GM19397 (cell line): ENCODE measurements around the gene IQCH.
"Not testable (repeated sequence)": the region's sequence is repeated elsewhere in the genome, so short reads cannot be mapped to it uniquely, and the experiment has no call there.

Source experiments
- ATAC-seq: cut with Tn5 transposase; IDR thresholded peaks from one replicate; pipeline ENCODE4 v1.9.1; 2021; ENCODE audit warnings: mild to moderate bottlenecking, moderate library complexity; ENCODE audit not compliant: unreplicated experiment

IQCH gene

DNA sequence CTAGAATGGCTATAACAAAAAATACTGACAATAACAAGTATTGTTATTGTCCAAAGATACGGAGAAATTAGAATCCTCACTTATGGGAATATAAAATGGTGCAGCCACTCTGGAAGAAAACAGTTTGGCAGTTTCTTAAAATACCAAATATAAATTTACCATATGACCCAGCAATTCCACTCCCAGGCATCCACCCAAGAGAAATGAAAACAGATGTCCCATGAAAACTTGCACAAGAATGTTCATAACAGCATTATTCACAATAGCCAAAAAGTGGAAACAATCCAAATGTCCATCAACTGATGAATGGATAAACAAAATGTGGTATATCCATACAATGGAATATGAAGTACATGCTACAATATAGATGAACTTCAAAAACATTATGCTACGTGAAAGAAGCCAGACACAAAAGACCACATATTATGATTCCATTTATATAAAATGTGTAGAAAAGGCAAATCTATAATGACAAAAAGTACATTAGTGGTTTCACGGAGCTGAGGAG lies 9.6 kb upstream of the IQCH start:
- no peak for ATAC-seq

DNA sequence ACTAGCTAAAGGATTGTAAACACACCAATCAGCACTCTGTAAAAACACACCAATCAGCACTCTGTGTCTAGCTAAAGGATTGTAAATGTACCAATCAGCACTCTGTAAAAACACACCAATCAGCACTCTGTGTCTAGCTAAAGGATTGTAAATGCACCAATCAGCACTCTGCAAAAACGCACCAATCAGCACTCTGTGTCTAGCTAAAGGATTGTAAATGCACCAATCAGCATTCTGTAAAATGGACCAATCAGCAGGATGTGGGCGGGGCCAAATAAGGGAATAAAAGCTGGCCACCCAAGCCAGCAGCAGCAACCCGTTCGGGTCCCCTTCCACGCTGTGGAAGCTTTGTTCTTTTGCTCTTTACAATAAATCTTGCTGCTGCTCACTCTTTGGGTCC lies 8.0 kb upstream of the IQCH start:
- ATAC-seq = not testable (repeated sequence)

DNA sequence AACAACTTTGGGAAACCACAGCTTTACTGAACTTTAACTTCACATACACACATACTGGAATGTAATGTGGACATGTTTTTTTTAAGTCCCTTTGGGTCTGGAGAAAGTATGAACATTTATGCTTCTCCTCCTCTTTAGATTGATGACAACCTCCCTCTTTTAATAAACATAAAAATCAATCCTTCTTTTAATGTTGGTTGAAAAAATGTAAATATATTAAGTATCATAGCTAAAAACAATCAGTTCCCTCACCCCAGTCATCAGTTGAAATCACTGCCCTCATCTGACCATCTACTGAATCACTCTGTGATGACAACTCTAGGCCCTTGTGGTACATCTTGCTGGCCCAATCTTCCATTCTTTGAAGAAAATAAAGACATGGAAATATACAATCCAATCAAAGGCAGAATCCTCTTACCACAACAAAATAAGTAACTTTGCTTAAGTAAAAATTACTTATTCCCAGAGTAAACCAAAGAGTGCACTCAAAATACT lies 6.5 kb upstream of the IQCH start:
- ATAC-seq = no peak

DNA sequence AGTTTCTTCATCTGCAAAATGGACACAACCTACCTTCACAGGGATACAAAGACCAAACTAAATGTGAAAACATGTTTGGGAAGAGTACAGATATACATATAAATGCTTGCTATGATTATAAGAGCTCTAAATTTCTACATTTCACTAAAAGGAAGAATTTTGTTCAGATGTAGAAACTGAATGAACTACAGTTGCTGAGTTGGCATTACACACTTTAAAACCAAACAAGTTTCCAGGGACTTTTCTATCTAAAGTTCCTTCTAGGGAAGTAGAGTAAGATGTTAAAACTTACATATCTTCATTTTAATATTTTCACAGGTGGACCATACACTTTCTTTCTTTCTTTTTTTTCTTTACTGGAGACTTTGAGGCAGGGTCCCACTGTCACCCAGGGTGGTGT lies 4.8 kb upstream of the IQCH start:
- ATAC-seq = no peak

DNA sequence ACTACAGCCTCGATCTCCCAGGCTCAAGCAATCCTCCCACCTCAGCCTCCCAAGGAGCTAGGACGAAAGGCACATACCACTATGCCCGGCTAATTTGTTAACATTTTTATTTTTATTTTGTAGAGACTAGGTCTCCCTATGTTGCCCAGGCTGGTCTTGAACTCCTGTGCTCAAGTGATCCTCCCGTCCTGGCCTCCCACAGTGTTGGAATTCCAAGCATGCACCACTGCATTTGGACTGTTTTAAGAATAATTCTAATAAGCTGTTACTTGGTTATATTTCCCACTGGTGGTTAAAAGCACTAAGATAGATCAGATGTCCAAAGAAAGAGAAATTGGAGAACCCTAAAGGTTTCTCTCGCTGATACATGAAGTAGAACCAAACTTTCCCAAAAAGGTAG lies 3.3 kb upstream of the IQCH start:
- no peak for ATAC-seq

DNA sequence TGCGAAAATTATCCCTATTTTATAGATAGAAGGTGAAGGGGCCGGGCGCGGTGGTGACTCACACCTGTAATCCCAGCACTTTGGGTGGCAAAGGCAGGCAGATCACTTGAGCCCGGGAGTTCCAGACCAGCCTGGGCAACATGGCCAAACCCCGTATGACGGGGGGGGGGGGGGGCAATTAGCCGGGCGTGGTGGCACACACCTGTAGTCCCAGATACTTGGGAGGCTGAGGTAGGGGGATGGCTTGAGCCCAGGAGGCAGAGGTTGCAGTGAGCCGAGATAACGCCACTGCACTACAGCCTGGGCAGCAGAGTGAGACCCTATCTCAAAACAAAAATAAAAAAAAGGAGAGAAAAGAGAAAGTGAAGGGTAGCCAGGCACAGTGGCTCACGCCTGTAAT lies 1.5 kb upstream of the IQCH start:
- no peak for ATAC-seq

DNA sequence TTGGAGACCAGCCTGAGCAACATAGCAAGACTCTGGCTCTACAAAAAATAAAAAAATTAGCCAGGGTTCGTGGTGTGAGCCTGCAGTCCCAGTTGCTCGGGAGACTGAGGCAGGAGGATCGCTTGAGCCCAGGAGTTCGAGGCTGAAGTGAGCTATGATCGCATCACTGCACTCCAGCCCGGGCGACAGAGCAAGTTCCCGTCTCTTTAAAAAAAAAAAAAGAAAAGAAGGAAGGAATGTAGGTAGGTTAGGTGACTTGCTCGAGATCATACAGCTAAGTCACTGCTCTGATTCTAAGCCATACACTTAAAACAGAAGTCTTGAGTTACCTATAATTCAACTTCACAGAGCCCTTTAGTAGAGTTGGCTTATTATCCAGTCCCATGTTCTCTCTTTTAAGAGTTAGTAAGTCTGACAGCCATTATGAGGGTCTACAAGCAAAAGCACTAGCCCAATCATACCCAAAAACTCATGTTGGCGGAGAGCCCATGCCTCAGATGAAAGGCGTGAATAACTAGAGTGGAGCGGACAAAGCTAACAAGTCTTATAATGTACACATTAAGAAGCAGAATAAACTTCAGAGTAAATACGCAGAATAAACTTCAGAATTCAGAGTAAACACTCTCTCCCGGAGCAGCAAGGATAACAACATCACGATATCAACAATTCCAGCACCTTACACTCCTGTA lies 893 bp upstream of the IQCH start:
- ATAC-seq = no peak

DNA sequence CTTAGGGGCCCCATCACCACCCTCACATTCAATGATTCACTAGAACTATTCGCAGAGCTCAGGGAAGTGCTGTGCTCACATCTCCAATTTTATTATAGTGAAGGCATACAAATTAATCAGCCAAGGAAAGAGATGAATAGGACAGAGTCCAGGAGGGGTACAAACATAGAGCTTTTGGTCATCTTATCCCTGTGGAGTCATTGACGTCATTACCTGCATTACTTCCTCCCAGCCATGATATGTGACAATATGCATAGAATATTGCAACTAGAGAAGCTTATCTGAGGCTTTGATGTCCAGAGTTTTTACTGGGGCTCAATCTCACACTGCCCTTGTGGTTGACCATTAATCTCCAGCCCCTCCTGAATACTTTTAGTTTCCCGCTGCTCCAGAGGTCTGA lies 1.5 kb downstream of the IQCH start:
- no peak for ATAC-seq

DNA sequence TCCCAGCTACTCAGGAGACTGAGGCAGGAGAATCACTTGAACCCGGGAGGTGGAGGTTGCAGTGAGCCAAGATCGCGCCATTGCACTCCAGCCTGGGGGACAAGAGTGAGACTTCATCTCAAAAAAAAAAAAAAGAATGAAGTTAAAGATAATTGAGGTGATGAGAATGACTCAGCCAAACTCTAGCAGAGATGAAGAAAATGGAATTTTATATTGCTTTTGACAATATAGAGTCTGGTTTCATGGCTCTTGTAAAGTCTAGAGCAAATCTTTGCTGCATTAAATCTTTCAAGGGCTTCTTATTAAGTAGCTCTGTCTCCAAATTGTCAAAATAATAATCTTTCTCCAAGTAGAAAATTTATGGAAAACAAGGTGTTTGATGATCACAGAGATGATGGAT lies 3.8 kb downstream of the IQCH start:
- ATAC-seq = not testable (repeated sequence)

DNA sequence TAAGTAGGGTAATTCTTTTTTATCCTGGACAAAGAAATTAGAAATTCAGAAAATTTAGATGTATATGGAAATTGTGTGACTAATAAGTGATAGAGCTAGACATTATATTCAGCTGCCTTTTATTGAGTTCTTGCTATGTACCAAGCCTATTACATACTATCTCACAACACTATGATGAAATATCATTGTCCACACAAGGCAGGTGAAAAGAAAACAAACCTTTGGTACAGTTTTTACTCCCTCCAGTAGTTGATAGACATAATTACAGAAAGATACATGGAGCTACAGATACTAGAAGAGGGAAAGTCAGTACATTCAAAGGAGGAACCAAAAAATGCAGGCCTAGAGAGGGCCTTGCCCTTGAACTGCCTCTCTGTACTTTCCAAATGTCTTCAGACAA lies 4.8 kb downstream of the IQCH start:
- ATAC-seq = no peak

DNA sequence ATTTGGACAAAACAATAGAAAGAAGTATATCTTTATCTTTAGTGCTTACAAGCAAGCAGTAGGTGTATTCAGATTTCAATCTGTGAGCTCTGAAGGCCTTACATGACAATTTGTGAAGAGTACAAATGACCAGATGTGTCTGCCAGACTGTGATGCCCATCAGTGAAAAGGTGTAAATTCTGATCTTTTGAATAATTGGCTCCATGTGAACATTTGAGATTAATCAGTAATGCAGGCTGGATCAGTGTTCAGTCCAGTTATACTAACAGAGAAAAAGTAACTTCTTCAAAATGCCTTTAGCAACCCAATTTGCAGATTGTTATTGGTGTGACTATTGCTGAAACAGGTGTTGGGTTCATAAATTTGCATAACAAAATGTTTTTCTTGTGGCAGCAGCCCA lies 5.2 kb downstream of the IQCH start:
- ATAC-seq = no peak

DNA sequence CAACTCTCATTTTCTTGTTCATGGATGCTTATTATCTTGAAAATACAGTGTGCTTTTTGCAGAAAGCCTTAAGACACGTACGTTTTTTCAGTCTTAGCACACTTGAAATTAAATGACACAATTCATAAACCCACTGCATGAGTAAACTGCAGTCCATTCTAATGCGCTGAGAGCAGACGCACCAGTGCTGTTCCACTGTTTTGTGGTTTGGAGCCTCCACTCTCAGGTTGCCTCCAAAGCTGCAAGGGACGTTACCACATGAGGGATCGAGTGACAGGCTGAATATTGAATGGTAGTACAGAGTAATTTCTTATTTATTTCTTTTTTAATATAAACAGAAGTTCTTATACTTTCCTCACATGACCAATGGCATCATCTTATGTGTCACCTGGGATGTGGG lies 12.3 kb downstream of the IQCH start:
- no peak for ATAC-seq

DNA sequence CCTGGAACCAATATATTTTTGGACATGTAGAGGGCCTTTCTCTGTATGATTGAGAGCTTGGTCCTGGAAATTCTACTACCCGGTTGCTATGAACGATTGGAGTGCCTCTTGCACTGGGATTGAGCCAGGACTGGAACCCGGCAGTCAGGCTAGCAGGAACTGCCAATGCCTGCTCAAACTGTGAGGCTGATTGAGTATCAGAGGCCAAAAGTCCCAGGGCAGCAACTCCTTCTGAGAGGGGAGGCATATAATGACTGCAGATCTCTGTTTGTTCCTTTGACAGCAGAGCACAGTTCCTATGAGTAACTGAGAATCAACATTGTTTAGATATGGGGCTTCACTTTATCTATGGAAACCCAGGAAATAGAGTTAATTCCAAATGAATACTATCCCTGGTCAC lies 12.9 kb downstream of the IQCH start:
- ATAC-seq = no peak

DNA sequence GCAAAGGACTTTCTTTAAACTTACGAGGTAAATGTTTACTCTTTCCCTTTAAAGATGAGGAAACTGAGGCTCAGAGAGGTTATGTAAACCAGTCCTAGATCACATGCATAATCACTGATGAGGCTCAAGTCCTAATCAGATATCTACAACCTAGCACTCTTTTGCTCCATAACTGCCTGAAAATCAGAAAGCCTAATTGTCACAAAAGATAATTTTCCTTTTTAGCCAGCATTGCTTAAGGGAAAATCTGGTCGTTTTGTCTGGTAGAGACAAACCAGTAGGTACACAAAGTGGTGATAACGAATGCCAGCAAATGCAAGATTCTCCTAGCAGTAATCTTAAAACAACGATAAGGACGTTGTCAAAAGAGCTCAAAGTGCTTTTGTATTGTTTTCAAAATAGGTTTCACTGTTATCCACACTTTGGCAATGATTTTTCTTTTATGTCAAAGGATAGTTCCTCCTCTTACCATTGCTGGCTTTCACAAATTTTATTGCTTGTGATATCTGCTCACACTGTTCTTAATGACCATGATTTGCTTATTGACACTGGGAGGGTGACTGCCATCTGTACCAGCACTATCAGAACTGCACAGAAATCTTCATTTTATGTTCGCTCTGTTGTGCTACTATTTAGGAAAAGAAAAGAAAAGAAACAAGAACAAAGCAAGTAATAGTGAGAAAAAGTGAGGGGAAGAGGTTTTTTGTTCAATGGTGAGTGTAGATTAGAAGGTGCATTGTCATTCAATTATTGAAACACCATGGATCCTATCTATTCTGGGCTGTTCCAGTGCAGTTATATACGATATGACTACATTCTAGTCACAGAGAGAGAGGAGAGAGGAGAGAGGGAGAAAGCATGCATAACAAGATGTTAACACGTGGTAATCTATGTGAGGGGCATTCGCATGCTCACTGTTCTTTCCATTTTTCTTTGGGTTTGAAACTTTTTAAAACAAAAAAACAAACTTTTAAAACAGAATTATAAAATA lies 13.7 kb downstream of the IQCH start:
- ATAC-seq = no peak

DNA sequence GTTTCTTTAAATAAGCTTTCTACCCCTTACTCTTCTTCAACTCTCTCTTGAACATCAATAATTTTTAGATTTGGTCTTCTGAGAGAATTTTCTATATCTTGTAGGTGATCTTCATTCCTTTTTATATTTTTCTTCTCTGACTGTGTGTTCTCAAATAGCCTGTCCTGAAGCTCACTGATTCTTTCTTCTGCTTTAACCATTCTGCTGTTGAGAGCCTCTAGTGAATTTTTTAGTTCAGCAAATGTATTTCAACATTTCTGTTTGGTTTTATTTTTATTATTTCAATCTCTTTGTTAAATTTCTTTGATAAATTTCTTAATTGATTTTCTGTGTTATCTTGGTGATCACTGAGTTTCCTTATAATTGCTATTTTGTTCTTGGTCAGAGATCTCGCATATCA lies 19.6 kb downstream of the IQCH start:
- no peak for ATAC-seq

DNA sequence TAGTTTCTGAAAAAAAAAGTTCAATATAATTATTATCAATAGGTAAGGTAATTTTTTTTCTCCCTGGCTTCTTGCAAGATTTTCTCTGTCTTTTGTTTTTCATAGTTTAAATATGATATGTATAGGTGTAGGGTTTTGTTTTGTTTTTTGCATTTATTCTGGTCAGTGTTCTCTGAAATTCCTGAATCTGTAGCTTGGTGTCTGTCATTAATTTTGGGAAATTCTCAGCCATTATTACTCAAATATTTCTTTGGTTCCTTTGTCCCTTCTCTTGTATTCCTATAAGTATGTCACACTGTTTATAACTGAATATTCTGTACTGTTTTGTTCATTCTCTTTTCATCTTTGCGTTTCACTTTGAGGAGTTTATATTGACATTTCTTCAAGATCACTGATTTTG lies 22.1 kb downstream of the IQCH start:
- no peak for ATAC-seq

DNA sequence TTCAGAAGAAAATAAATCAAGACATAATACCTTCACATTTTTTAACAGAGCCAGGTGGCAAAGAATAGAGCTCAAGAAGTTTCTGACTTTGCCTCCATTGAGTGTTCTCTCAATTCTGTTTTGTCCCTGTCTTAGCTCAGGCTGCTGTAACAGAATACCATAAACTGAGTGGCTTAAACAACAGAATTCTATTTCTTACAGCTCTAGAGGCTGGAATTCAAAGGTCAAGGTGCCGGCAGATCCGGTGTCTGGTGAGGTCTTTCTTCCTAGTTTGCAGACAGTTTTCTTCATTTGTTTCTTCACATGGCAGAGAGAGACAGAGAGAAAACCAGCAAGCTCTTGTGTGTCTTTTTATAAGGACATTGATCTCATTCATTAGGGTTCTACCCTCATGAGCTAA lies 25.6 kb downstream of the IQCH start:
- ATAC-seq = no peak

DNA sequence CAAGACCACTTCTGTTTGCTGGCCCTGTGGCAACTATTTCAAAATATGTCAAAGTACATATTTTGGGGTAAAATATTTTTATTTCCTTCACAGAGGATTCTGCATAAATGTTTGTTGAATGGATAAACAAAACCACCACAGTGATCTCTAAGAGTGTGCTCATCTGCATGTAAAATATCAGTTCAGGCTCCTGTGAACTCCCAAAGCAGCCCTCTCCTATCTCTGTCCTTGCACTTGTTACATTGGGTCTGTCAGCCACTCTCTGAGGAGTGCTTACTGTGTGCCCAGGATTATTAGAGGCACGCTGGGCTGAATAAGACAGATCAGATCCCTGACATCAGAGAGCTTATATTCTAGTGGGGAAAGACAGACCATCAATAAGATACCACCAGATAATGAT lies 27.1 kb downstream of the IQCH start:
- no peak for ATAC-seq

DNA sequence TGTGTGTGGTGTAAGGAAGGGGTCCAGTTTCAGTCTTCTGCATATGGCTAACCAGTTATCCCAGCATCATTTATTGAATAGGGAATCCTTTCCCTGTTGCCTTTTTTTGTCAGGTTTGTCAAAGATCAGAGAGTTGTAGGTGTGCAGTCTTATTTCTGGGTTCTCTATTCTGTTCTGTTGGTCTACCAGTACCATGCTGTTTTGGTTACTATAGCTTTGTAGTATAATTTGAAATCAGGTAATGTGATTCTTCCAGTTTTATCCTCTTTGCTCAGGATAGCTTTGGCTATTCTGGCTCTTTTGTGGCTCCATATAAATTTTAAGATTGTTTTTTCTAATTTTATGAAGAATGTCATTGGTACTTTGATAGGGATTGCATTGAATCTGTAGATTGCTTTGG lies 31.0 kb downstream of the IQCH start:
- not testable (repeated sequence) for ATAC-seq

DNA sequence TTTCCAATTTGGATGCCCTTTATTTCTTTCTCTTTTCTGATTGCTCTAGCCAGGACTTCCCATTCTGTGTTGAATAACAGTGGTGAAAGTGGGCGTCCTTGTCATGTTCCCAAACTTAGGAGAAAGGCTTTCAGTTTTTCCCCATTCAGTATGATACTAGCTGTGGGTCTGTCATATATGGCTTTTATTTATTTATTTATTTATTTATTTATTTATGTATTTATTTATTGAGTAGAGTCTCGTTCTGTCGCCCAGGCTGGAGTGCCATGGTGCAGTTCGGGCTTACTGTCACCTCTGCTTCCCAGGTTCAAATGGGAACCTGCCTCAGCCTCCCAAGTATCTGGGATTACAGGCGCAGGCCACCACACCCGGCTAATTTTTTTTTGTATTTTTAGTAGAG lies 31.8 kb downstream of the IQCH start:
- not testable (repeated sequence) for ATAC-seq

DNA sequence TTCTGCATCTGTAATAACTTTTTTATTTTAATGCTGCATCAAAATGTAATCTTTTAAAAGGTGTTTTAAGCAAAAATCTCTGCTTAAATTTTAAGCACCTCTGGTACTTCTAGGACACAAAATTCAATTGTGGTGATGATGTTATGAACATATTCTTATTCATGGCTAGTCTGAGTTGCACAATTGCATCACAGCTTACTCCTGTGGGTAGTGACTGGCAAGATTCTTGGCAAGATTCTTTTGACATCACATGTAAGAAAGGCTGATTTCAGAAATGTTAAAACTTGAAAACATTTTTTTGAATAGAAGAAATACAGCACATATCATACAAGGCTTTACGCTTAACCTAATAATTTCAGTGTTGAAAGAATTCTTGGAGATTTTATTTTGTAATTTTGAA lies 35.7 kb downstream of the IQCH start:
- no peak for ATAC-seq

DNA sequence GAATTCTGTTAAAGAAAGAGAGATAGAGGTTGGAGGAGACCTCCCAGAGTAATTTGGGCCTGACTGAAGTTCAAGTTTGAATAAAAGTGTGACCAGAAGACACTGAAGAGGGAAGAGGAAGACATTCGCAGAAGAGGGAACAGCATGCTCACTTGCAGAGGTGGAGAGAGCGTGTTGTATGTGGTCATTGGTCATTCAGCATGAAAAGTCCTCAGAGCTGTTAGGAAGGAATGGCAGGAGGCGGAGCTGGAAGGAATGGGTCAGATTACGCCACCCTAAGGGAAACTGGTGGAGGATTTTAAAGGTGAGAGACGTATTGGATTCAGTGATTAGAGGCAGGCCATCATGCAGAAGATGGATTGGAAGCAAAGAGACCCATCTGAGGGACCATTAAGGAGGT lies 41.6 kb downstream of the IQCH start:
- ATAC-seq = no peak
